Measurements from ENCODE around the gene JHY.
"Not testable (repeated sequence)": the region's sequence is repeated elsewhere in the genome, so short reads cannot be mapped to it uniquely, and the experiment has no call there.

JHY gene

GRCh38 chr11:122882189-122882856, at the start of gene JHY:
JHY (plus strand) TSS chr11:122882759; CDS start chr11:122885850, 3,091 bp downstream.
- no peak for DNase-seq

- DNase-seq = no peak
Measured at GRCh38 chr11:122833846-122834464, 48.6 kb upstream of the JHY start.

- DNase-seq = no peak
Measured at GRCh38 chr11:122836916-122837315, 45.6 kb upstream of the JHY start.

GRCh38 chr11:122837528-122838346, 44.8 kb upstream of the JHY start:
- no peak for DNase-seq

- DNase-seq = no peak
Measured at GRCh38 chr11:122843281-122844141, 39.0 kb upstream of the JHY start.

GRCh38 chr11:122847466-122847865, 35.1 kb upstream of the JHY start:
- no peak for DNase-seq

GRCh38 chr11:122848186-122848585, 34.4 kb upstream of the JHY start:
- no peak for DNase-seq

GRCh38 chr11:122850076-122850631, 32.4 kb upstream of the JHY start:
- DNase-seq = no peak

- no peak for DNase-seq
Measured at GRCh38 chr11:122851366-122851966, 31.1 kb upstream of the JHY start.

- no peak for DNase-seq
Measured at GRCh38 chr11:122852074-122852795, 30.3 kb upstream of the JHY start.

GRCh38 chr11:122852796-122853160, 29.8 kb upstream of the JHY start:
- DNase-seq = no peak

- DNase-seq = no peak
Measured at GRCh38 chr11:122853261-122853660, 29.3 kb upstream of the JHY start.

GRCh38 chr11:122853971-122854446, 28.6 kb upstream of the JHY start:
- peak; percentile 73 to 81 for DNase-seq

GRCh38 chr11:122861631-122862030, 20.9 kb upstream of the JHY start:
- no peak for DNase-seq

- DNase-seq = no peak
Measured at GRCh38 chr11:122862091-122862490, 20.5 kb upstream of the JHY start.

GRCh38 chr11:122863154-122863553, 19.4 kb upstream of the JHY start:
- not testable (repeated sequence) for DNase-seq

GRCh38 chr11:122863704-122864326, 18.7 kb upstream of the JHY start:
- DNase-seq = peak in 1 of 2 experiments; percentile 36

GRCh38 chr11:122864386-122865115, 18.0 kb upstream of the JHY start:
- DNase-seq = no peak

GRCh38 chr11:122869622-122870021, 12.9 kb upstream of the JHY start:
- no peak for DNase-seq

- DNase-seq = no peak
Measured at GRCh38 chr11:122871302-122871701, 11.3 kb upstream of the JHY start.
